Measurements from ENCODE around the gene RGS13.
A peak's percentile ranks its signal among the peaks of the same experiment; 100 is the strongest.

Gene RGS13

GRCh38 chr1:192654120-192654519 is 18.2 kb downstream of the RGS13 start:
- DNase-seq (ENCODE audit: low read depth), result no peak
- no peak overlapping the region for H3K4me3 ChIP-seq (replicated peaks; ENCODE audit: low read depth, low read length)
- TF ChIP-seq CTCF (IDR thresholded peaks at IDR 0.05; ENCODE audit: low read length, missing control alignments), result no peak

- peak; percentile 51 for DNase-seq (ENCODE audit: low read depth)
- no peak for TF ChIP-seq CTCF (IDR thresholded peaks at IDR 0.05; ENCODE audit: low read length, missing control alignments)
- H3K4me3 ChIP-seq (replicated peaks; ENCODE audit: low read depth, low read length), result no peak overlapping the region
These were observed 18.8 kb downstream of the RGS13 start for GRCh38 chr1:192654591-192655251.

- DNase-seq (ENCODE audit: low read depth), result no peak
- no peak for TF ChIP-seq CTCF (IDR thresholded peaks at IDR 0.05; ENCODE audit: low read length, missing control alignments)
These were observed 21.8 kb downstream of the RGS13 start for GRCh38 chr1:192657760-192658159.

GRCh38 chr1:192658255-192658654 is 22.3 kb downstream of the RGS13 start:
- TF ChIP-seq CTCF (IDR thresholded peaks at IDR 0.05; ENCODE audit: low read length, missing control alignments), result no peak
- DNase-seq (ENCODE audit: low read depth), result no peak

More at GRCh38 chr1:192657760-192658159, 21.8 kb downstream of the RGS13 start:
- no peak overlapping the region for H3K4me3 ChIP-seq (replicated peaks; ENCODE audit: low read depth, low read length)

DNA sequence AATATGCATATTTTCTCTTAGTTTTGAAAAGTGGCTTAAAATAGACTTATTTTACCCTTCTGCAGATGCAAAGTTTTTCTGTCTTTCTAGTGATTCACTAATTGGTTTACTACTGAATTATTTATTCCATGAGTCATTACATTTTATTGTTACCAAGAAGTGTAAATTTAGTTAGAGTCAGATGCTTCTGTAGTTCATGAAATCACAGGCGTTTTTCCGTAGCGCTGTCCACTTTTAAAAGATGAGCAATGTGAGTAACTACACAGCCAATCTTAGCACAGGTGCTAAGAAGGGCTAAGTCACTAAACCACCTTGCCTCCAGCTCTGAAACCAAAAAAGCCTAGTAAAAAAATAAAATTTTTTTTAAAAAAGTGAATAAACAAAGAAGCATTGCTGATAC is 24.7 kb downstream of the RGS13 start:
- no peak for TF ChIP-seq CTCF (IDR thresholded peaks at IDR 0.05; ENCODE audit: low read length, missing control alignments)
- no peak for DNase-seq (ENCODE audit: low read depth)
- no peak overlapping the region for H3K4me3 ChIP-seq (replicated peaks; ENCODE audit: low read depth, low read length)

More at GRCh38 chr1:192658255-192658654, 22.3 kb downstream of the RGS13 start:
- H3K4me3 ChIP-seq (replicated peaks; ENCODE audit: low read depth, low read length), result no peak overlapping the region

GRCh38 chr1:192668409-192668983 is 32.5 kb downstream of the RGS13 start:
- no peak for DNase-seq (ENCODE audit: low read depth)
- no peak overlapping the region for H3K4me3 ChIP-seq (replicated peaks; ENCODE audit: low read depth, low read length)
- no peak for TF ChIP-seq CTCF (IDR thresholded peaks at IDR 0.05; ENCODE audit: low read length, missing control alignments)

DNA sequence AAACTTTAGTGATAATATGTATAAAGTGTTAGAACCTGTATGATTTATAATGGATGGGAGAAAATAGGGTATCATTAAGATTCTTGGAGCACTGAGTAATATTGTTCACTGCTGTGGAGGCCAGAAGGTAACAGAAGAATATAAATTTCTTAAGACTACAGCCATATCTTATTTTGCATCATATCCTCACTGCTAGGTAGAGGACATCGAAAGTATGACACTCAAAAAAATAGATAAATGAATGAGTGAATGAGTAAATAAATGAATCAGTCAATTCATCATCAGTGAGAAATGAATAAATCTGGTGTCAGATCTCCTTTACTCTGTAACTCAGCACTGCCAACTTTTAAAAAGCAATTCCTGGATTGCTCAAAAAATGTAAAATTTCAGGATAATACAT is 33.2 kb downstream of the RGS13 start:
- DNase-seq (ENCODE audit: low read depth), result no peak
- TF ChIP-seq CTCF (IDR thresholded peaks at IDR 0.05; ENCODE audit: low read length, missing control alignments), result no peak
- no peak overlapping the region for H3K4me3 ChIP-seq (replicated peaks; ENCODE audit: low read depth, low read length)

All from fibroblast of pulmonary artery (primary cell).